GM21576 (cell line): Measurements from ENCODE around the gene LTO1.

Experiments used
- ATAC-seq: cut with Tn5 transposase; IDR thresholded peaks from one replicate; pipeline ENCODE4 v1.9.1; 2021; ENCODE audit warnings: mild to moderate bottlenecking, moderate library complexity; ENCODE audit not compliant: unreplicated experiment

The LTO1 gene

GRCh38 chr11:69682221-69682620 is 7.1 kb upstream of the LTO1 start:
- no peak for ATAC-seq

- no peak for ATAC-seq
Observed at GRCh38 chr11:69680688-69681087, 5.5 kb upstream of the LTO1 start.

- no peak for ATAC-seq
Observed at GRCh38 chr11:69677749-69678148, 2.6 kb upstream of the LTO1 start.

- no peak for ATAC-seq
Observed at GRCh38 chr11:69674267-69674885, 777 bp downstream of the LTO1 start.

- ATAC-seq, result no peak
Observed at GRCh38 chr11:69671734-69672465, 3.3 kb downstream of the LTO1 start.

GRCh38 chr11:69670158-69670845 is 4.9 kb downstream of the LTO1 start:
- ATAC-seq, result no peak

- ATAC-seq, result no peak
Observed at GRCh38 chr11:69669486-69669885, 5.7 kb downstream of the LTO1 start.

GRCh38 chr11:69667619-69668604 is 7.2 kb downstream of the LTO1 start:
- ATAC-seq, result no peak

- no peak for ATAC-seq
Observed at GRCh38 chr11:69666752-69667536, 8.2 kb downstream of the LTO1 start.

GRCh38 chr11:69666261-69666660 is 8.9 kb downstream of the LTO1 start:
- ATAC-seq, result no peak

GRCh38 chr11:69665669-69666068 is 9.5 kb downstream of the LTO1 start:
- ATAC-seq, result no peak

GRCh38 chr11:69664901-69665300 is 10.3 kb downstream of the LTO1 start:
- no peak for ATAC-seq

- no peak for ATAC-seq
Observed at GRCh38 chr11:69664103-69664775, 10.9 kb downstream of the LTO1 start.

GRCh38 chr11:69663326-69663725 is 11.8 kb downstream of the LTO1 start:
- no peak for ATAC-seq

GRCh38 chr11:69662806-69663205 is 12.3 kb downstream of the LTO1 start:
- no peak for ATAC-seq

- no peak for ATAC-seq
Observed at GRCh38 chr11:69662021-69662698, 13.0 kb downstream of the LTO1 start.

GRCh38 chr11:69661413-69661715 is 13.8 kb downstream of the LTO1 start:
- ATAC-seq, result no peak

- ATAC-seq, result no peak
Observed at GRCh38 chr11:69660001-69660500, 15.1 kb downstream of the LTO1 start.

- ATAC-seq, result no peak
Observed at GRCh38 chr11:69659591-69659990, 15.6 kb downstream of the LTO1 start.
